H9 (cell line): ENCODE results near the gene ZNF362. TPM values are rescaled to one million over a fixed set of nuclear protein-coding genes. Genes with fewer than 3 reads are reported as not detected.

Experiments
- DNase-seq: peaks from one replicate; pipeline ENCODE4 v3.0.0-alpha.2; 2017
- H2AFZ ChIP-seq: one replicate; pipeline ENCODE4 v1.6.1; 2013; ENCODE audit warnings: mild to moderate bottlenecking, low read length, control low read depth, moderate library complexity
- H2AK5ac ChIP-seq: 2 replicates; pipeline ENCODE4 v1.6.1; 2013; ENCODE audit warnings: low read length, control low read depth, mixed read lengths; ENCODE audit not compliant: insufficient read length
- H2BK120ac ChIP-seq: one replicate; pipeline ENCODE4 v1.6.1; 2013; ENCODE audit warnings: low read depth, mild to moderate bottlenecking, low read length, control low read depth, inconsistent platforms; ENCODE audit not compliant: poor library complexity, severe bottlenecking
- H2BK12ac ChIP-seq: 2 replicates; pipeline ENCODE4 v1.6.1; 2013; ENCODE audit warnings: low read length, control low read depth, mixed read lengths, low read depth; ENCODE audit not compliant: insufficient read length
- H2BK15ac ChIP-seq: 2 replicates; pipeline ENCODE4 v1.6.1; 2013; ENCODE audit warnings: low read depth, low read length, control low read depth
- H2BK20ac ChIP-seq: one replicate; pipeline ENCODE4 v1.6.1; 2013; ENCODE audit warnings: low read depth, mild to moderate bottlenecking, low read length, control low read depth, inconsistent platforms; ENCODE audit not compliant: poor library complexity, severe bottlenecking
- H2BK5ac ChIP-seq: 2 replicates; pipeline ENCODE4 v1.6.1; 2013; ENCODE audit warnings: low read length, control low read depth, mixed read lengths; ENCODE audit not compliant: insufficient read length
- H3K14ac ChIP-seq: 2 replicates; pipeline ENCODE4 v1.6.1; 2013; ENCODE audit warnings: low read length, control low read depth; ENCODE audit not compliant: insufficient read depth
- H3K18ac ChIP-seq: 2 replicates; pipeline ENCODE4 v1.6.1; 2013; ENCODE audit warnings: low read depth, mild to moderate bottlenecking, mixed read lengths, low read length, control low read depth; ENCODE audit not compliant: insufficient read length
- H3K23ac ChIP-seq: 2 replicates; pipeline ENCODE4 v1.6.1; 2013; ENCODE audit warnings: low read length, control low read depth, mixed read lengths, low read depth; ENCODE audit not compliant: insufficient read length
- H3K23me2 ChIP-seq: 2 replicates; pipeline ENCODE4 v1.6.1; 2013; ENCODE audit warnings: low read depth, mild to moderate bottlenecking, mixed read lengths, low read length, control low read depth; ENCODE audit not compliant: insufficient read length, poor library complexity, severe bottlenecking
- H3K27ac ChIP-seq: 2 replicates; pipeline ENCODE4 v1.5.1; 2013; ENCODE audit warnings: low read length, control low read depth, mixed read lengths, low read depth; ENCODE audit not compliant: insufficient read length
- H3K27me3 ChIP-seq: 2 replicates; pipeline ENCODE4 v1.6.1; 2013; ENCODE audit warnings: low read length, control low read depth, inconsistent platforms; ENCODE audit not compliant: insufficient read depth
- H3K4ac ChIP-seq: 2 replicates; pipeline ENCODE4 v1.6.1; 2013; ENCODE audit warnings: low read depth, mild to moderate bottlenecking, control low read depth, inconsistent platforms, low read length, moderate library complexity
- H3K4me1 ChIP-seq: 2 replicates; pipeline ENCODE4 v1.6.1; 2013; ENCODE audit warnings: low read length, control low read depth, inconsistent platforms; ENCODE audit not compliant: insufficient read depth
- H3K4me2 ChIP-seq: 2 replicates; pipeline ENCODE4 v1.6.1; 2013; ENCODE audit warnings: low read length, control low read depth, mixed read lengths; ENCODE audit not compliant: insufficient read length, insufficient read depth
- H3K56ac ChIP-seq: 2 replicates; pipeline ENCODE4 v1.6.1; 2013; ENCODE audit warnings: low read depth, mild to moderate bottlenecking, mixed read lengths, low read length, control low read depth; ENCODE audit not compliant: insufficient read length
- H3K79me1 ChIP-seq: 2 replicates; pipeline ENCODE4 v1.6.1; 2013; ENCODE audit warnings: low read depth, mild to moderate bottlenecking, moderate library complexity, low read length, control low read depth, inconsistent platforms; ENCODE audit not compliant: insufficient read depth, poor library complexity, severe bottlenecking
- H3K79me2 ChIP-seq: 2 replicates; pipeline ENCODE4 v1.6.1; 2013; ENCODE audit warnings: low read length, control low read depth, inconsistent platforms; ENCODE audit not compliant: insufficient read depth
- H3K9ac ChIP-seq: 2 replicates; pipeline ENCODE4 v1.6.1; 2013; ENCODE audit warnings: low read length, control low read depth, mixed read lengths; ENCODE audit not compliant: insufficient read length; ENCODE audit errors: extremely low read depth
- H3K9me3 ChIP-seq: one replicate; pipeline ENCODE4 v1.6.1; 2013; ENCODE audit warnings: low read depth, low read length, inconsistent platforms; ENCODE audit not compliant: control insufficient read depth
- H3T11ph ChIP-seq: one replicate; pipeline ENCODE4 v1.6.1; 2013; ENCODE audit warnings: mild to moderate bottlenecking, low read length, control low read depth, inconsistent platforms
- H4K20me1 ChIP-seq: one replicate; pipeline ENCODE4 v1.6.1; 2013; ENCODE audit not compliant: control insufficient read depth, insufficient read length, insufficient read depth
- H4K5ac ChIP-seq: 2 replicates; pipeline ENCODE4 v1.6.1; 2013; ENCODE audit warnings: low read depth, mild to moderate bottlenecking, mixed read lengths, low read length, control low read depth; ENCODE audit not compliant: insufficient read length
- H4K8ac ChIP-seq: replicated peaks from 2 replicates; pipeline ENCODE4 v1.6.1; 2013; ENCODE audit warnings: low read length, control low read depth, mixed read lengths, low read depth; ENCODE audit not compliant: insufficient read length
- H4K91ac ChIP-seq: 2 replicates; pipeline ENCODE4 v1.6.1; 2013; ENCODE audit warnings: low read depth, mild to moderate bottlenecking, moderate library complexity, mixed read lengths, low read length, control low read depth; ENCODE audit not compliant: insufficient read length
- H3K27ac Mint-ChIP-seq, 3 experiments: 2 replicates in 2 of 3; 3 replicates in 1 of 3; pipeline ENCODE4 v1.8.0; 2020 to 2021; ENCODE audit warnings: mixed read lengths in 3 of 3, mild to moderate bottlenecking in 1 of 3, moderate library complexity in 1 of 3
- H3K27me3 Mint-ChIP-seq: 2 replicates; pipeline ENCODE4 v1.8.0; 2021; ENCODE audit warnings: low read depth, mild to moderate bottlenecking, moderate library complexity, mixed read lengths
- H3K36me3 Mint-ChIP-seq, 3 experiments: 2 replicates in 2 of 3; 3 replicates in 1 of 3; pipeline ENCODE4 v1.8.0; 2020 to 2021; ENCODE audit warnings: low read depth in 3 of 3, mixed read lengths in 3 of 3; ENCODE audit not compliant: insufficient read depth in 1 of 3
- H3K4me1 Mint-ChIP-seq, 2 experiments: 2 replicates each; pipeline ENCODE4 v1.8.0; 2020; ENCODE audit warnings: mixed read lengths in 2 of 2
- H3K4me3 Mint-ChIP-seq, 2 experiments: 2 replicates in 1 of 2; 3 replicates in 1 of 2; pipeline ENCODE4 v1.8.0; 2020 to 2021; ENCODE audit warnings: mild to moderate bottlenecking in 2 of 2, mixed read lengths in 2 of 2, moderate library complexity in 1 of 2
- H3K9me3 Mint-ChIP-seq, 2 experiments: 2 replicates in 1 of 2; 3 replicates in 1 of 2; pipeline ENCODE4 v1.8.0; 2020; ENCODE audit warnings: mild to moderate bottlenecking in 2 of 2, mixed read lengths in 2 of 2, moderate library complexity in 1 of 2
- CTCF ChIP-seq: fragments of 200-600 bp; sonication (generic); conservative IDR thresholded peaks from 3 replicates; pipeline ENCODE4 v1.8.0; 2021; ENCODE audit warnings: antibody characterized with exemption, mild to moderate bottlenecking
- WGBS: extraction: QIAGEN DNeasy Blood & Tissue Kit; methylation state at CpG from one replicate; pipeline ENCODE4 v1.1.7; 2013; ENCODE audit warnings: missing lambda C conversion rate, low lambda C conversion rate, mixed read lengths; ENCODE audit not compliant: insufficient read length; ENCODE audit errors: extremely low coverage; 5-methylcytosine and 5-hydroxymethylcytosine counted together
- total RNA-seq: library from RNA; stranded (reverse); gene quantifications from 2 replicates; pipeline ENCODE4 v1.2.1, GENCODE V29; 2021

Gene ZNF362
- total RNA-seq, 1 experiment from 2014 or later: 18.7 TPM

- Mint-ChIP-seq H3K27me3 (peaks cover 68% of the 10 kb centered on the region), H3K9me3 (no peaks in the 10 kb centered on the region), H3K4me3 (no peak overlapping the region), H3K4me1 (peaks cover 19 to 30% of the 10 kb centered on the region in 2 experiments), H3K36me3 (no peaks in the 10 kb centered on the region), H3K27ac (no peak overlapping the region)
- Histone ChIP-seq H3K9ac (no peak overlapping the region), H2BK5ac (no peak overlapping the region), H3K14ac (no peak overlapping the region), H3K27ac (no peak overlapping the region), H3K18ac (no peak overlapping the region), H3K27me3 (no peaks in the 10 kb centered on the region; the same call in 1 of the 2 replicates), H3K23me2 (no peaks in the 10 kb centered on the region), H2BK120ac (no peak overlapping the region), H4K20me1 (no peaks in the 10 kb centered on the region), H3K56ac (no peak overlapping the region), H2BK20ac (no peak overlapping the region), H3K4me1 (peaks cover 3% of the 10 kb centered on the region; the same call in 1 of the 2 replicates), H3K4ac (no peak overlapping the region), H3K23ac (no peak overlapping the region), H3K4me2 (no peak overlapping the region), H4K5ac (no peak overlapping the region), H2AK5ac (no peak overlapping the region), H2BK12ac (no peak overlapping the region), H3T11ph (no peak overlapping the region), H4K91ac (no peak overlapping the region), H3K9me3 (no peaks in the 10 kb centered on the region), H2AFZ (no peak overlapping the region), H4K8ac (no peak overlapping the region), H3K79me1 (no peaks in the 10 kb centered on the region), H3K79me2 (no peaks in the 10 kb centered on the region), H2BK15ac (no peak overlapping the region)
- no CpG with 5 or more reads among the region's 5 CpGs for WGBS
- TF ChIP-seq CTCF: no peak
- DNase-seq: no peak
These were observed 6.1 kb upstream of the ZNF362 start for GRCh38 chr1:33250217-33250616.
